Hippocampal formation (tissue), 2 donors: ENCODE results near the gene HOXC13.

ENCODE experiments used
- DNase-seq, 2 donors: peaks; one replicate each; lab custom pipeline; 2025; lab: John Stamatoyannopoulos, UW

HOXC13 gene

DNA sequence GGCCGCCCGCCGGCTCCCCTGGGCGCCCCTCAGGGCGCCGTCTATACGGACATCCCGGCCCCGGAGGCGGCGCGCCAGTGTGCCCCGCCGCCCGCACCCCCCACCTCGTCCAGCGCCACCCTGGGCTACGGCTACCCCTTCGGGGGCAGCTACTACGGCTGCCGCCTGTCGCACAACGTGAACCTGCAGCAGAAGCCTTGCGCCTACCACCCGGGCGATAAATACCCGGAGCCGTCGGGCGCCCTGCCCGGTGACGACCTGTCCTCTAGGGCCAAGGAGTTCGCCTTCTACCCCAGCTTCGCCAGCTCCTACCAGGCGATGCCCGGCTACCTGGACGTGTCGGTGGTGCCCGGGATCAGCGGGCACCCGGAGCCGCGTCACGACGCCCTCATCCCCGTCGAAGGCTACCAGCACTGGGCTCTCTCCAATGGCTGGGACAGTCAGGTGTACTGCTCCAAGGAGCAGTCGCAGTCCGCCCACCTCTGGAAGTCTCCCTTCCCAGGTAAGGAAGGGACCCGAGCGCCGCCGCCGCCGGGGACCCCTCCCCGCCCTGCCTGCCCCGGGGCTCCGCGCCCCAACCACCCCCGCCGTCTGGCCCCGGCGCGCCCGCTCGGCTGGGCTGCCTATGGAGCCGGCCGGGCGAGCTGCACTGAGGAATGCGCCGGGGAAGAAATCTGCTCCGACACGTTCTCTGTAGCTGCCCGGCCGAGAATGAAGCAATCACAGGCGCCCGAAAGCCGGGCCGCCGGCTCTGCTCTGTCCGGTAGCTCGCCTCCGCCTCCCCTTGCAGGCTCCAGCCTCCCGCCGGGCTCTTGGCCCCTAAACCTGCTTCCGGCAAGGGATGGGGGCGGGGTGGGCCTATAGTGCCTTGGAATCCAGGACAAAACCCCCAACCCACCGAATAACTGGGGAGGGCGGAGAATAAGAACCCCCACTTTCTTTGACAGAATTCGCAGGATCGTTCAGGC is 794 bp downstream of the HOXC13 start:
- DNase-seq = no peak

DNA sequence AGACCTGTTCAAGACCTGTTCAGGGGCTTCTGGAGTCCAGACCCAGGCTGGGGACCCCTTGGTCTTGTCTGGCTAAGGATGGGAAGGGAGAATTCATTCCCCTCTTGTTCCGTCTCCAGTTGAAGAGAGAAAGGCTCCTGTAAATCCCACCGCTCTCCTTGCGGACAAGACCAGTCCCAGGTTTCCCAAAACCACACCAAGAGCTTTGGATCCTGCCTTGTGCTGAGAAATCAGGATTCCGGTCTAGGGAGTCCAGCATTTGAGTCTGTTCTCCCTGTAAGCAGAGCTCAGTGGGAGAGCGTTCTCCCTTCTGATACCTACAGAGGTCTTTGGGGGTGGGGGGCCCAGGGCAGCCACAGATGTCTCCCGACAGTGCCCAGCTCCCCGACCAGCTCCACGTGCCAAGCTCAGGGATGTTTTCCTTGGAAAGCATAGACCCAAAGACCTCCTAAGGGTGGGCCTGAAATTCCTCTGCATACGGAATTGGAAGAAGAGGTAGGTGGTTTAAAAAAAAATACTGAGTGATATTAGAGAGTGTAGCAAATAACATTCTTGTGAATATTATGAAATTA is 1.9 kb downstream of the HOXC13 start:
- no peak for DNase-seq

DNA sequence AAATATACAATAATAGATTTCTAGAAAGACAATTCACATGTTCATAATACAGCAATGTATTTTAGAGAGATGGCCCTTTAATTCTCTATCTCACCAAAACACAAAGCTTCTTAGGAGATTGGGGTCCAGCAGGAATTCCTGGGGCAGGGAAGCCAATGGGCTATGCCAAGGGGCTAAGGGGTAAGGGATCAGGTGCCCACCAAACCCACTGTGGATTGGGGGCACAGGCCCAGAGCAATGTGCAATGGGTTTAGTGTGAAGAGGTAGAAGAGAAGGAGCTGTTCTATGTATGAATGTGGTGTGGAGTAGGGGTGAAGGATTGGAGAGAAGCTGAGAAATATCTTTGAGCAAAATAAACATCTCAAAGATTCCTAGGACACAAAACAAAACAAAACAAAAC is 2.6 kb downstream of the HOXC13 start:
- no peak for DNase-seq

DNA sequence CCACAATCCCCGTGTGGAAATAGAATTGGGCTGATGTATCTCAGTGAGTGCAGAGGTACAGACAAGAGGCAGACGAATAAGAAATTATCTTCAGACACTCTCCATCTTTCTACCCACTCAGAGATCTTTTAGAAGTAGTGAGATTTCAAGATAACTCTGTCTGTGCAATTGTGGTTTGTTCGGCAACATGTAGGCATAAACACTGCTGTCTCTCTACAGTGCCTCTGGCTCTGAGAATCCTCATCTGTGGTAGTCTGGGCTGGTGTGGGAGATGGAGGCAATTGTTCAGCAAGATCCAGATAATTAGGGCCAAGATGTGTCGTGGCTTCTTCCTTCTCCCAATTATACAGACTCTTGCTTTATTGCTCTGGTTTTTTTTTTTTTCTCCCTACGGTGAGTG is 3.1 kb downstream of the HOXC13 start:
- DNase-seq = no peak

DNA sequence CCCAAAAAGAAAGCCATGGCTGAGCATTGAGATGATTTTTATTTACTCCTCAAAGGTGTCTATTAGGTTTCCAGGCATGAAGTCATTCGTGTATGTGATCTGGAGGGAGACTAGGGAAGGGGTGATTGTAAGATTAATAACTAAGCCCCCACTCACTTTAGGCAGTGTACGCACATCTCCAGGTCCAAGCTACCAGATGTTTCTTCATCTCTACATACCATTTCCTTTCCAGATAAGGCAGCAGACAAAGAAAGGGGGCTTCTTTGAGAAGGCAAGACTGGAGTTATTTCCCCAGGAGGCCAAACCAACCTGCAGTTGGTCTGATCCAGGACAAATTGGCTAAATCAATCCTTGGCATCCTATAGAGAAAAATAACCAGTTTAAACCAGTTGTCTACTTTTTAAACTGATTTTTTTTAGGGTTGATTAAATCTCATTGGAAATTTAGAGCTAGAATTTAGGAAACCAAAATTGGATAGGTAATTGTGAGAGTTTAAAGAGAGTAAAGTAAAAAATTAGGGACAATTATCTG is 3.9 kb downstream of the HOXC13 start:
- DNase-seq = no peak

DNA sequence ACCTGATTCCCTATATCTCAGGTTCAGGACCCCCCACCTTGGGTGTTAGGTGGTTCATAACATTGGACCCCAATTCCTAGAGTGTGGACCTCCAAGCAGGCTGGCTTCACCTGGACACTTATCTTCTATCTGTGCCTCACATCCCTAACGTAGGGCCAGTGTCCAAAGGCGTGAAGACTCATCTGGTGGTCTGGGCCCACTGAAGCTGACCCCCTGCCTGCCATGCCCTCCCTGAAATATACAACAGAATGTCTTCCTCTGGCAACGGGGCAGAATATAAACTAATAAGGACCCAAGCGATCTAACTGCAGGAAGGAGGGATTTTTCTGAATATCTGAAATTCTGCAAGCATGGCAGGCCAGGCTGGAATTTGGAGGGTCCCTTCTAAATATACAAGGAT is 5.6 kb downstream of the HOXC13 start:
- DNase-seq = no peak

DNA sequence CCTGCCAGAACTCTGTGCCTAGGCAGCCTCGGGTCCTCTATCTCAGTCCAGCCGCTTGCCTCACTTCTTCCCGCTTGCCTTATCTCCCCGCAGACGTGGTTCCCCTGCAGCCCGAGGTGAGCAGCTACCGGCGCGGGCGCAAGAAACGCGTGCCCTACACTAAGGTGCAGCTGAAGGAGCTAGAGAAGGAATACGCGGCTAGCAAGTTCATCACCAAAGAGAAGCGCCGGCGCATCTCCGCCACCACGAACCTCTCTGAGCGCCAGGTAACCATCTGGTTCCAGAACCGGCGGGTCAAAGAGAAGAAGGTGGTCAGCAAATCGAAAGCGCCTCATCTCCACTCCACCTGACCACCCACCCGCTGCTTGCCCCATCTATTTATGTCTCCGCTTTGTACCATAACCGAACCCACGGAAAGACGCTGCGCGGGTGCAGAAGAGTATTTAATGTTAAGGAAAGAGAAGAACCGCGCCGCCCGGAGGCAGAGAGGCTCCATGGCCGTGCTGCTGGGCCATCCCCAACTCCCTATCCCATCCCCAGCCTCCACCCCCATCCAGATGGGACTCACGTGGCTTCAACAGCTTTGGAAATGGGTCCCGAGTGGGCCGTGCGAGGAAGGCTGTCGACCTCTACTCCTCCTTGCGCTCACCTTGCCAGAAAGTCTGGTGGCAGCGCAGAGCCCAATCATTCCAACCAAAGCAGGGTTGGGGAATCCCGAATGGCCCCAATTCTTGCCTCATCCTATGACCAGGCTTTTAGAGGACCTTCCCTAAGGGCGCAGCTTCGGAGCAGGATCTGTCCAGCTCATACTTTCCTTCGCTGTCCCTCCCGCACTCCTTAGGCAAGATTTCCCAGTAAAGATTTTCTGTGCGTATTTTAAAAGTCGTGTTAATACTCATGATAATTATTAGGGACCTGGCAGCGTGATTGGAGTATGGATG is 6.5 kb downstream of the HOXC13 start:
- no peak for DNase-seq

DNA sequence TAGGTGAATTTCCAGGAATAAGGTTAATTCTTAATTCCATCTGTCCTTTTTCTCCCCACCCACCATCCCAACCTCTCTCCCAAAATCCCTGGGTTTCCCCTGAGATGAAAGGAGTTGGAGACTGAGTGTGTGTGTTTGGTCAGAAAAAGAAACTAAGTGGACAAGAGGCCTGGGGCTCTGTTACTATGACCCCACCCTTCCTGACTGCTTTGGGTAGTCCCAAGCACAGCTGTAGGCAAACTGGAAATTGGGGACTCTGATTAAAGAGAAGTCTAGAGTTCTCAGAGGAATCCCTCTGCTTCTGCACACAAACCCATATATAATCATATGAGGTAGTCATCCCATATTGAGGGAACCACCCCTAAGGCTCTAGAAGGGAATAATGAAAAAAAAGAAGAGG is 9.1 kb downstream of the HOXC13 start:
- no peak for DNase-seq

DNA sequence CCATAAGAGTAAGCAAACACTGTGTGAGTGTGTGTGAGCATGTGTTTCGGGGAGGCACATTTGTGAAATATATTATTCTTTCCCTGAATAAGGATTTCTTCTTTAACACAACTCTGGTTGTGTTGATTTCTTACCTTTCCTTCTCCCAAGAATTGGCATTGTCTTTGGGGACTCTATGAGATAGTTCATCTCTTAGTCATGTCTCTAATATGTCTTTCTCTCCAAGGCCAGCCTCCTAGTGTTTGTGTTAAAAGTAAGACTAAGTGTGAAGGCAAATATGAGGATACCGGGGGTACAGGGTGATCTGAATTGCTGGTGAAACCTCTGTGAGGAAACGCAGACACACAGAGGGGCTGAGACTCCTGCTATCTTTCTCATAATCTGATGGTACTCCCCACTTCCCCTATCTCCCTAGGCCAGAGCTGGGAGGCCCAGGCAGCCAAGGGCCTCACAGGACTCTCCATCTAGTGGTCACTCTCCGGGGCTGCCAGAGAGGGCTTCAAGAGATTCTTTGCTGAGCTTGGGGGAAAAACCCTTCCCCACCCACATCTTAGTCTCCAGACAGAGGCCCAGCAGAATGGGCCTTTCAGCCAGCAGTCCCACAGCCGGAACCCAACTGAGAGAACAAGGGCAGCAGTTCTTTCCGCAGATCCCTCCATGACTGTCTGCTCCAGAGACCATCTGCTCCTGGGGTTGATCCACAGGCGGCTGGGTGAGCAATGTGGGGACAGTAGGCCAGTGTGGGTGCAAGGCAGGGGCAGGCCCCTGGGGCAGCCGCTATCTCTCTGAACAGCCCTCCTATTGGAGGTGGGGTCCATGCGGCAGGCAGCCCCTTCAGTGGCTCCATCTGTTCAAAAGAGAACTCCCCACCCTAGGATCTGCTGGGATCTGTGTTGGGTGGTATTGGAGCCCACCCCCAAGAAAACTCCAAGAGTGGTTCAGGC is 10.3 kb downstream of the HOXC13 start:
- no peak for DNase-seq

DNA sequence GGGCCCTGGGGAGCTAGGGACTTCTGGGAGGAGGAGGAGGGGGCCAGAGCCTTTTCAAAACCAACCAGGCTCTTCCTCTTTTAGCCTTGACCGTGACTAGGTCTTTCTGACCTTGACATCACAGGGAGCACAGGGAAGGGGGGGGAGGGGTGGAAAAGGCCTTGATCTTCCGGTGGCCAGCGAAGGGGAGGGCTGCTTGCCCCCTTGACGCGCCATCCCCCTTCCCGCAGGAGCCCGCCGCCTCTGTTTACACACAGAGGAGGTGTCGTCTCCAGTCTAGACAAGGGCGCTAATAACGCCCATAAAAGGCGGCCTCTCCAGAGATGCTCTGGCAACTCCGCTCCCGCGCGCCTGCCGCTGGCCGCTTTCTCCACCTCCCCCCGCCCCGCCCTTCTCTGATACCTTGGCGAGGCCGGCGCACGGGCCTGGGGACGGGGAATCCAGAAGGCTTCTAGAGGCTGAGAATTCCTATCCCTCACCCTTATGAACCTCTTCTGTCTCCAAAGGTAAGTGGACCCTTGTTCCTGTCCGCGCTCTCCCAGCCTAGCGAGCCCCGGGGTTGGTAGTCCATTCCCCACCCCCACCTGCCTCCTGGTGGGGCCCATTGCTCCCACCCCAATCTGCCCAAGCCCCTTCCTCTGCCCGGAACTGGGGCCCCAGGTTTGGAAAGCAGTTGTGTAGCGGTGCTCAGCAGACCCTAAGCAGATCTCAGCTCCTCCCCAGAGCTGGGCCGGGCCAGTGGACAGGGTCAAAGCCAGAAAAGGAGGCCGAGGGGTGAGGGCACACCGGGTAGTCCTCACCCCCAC is 11.2 kb downstream of the HOXC13 start:
- DNase-seq = no peak

DNA sequence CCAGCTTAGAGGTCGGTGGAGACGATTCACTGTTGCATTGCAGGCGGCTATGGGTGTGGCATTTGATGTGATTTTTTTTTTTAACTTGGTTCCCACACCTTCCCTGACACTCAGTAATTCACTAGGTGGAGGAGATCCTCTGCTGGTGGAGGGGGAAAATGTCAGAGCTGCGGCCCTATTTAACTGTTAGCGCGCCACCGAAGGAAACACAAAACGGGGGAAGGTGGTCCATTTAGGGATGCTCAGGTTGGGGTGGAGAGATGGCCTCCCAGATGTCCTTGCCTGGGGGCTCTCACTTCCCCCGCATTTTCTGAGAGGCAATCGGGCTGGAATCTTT is 11.8 kb downstream of the HOXC13 start:
- no peak for DNase-seq

DNA sequence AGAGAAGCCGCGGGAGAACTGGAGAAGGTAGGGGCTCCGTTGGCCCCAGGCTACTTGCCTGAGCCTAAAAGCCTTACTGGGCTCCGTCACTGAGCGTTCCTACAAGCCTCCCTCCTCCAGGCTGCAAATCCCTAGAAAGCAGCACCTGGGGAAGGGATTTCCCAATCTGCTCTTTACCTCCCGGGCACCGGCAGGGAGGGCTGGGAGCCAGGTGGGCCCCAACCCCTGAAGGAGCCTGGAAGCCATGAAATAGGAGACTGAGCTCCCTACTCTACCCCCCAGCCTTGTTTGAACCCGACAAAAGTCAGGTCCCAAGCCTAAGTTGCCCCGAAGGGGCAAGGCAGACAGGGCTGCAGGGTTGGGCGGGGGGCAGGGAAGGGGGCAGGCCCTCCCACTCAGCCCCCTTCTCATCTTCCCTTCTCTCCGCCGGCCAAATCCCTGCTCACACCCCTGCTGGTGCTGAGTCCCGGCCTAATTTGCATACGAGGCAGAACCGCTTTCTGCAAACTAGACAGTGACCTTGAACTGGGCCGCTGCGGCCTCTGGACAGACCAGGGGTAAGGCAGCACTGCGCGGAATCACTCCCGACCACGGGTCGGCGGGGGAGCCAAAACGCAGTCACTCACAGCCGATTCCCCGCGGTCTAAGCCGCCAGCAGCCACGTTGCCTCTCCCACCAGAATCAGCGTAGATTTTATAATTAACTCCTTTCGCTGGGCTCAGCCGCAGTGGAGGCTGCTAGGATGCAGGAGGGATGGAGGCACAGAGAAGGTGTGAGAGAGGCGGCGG is 12.4 kb downstream of the HOXC13 start:
- DNase-seq = no peak

DNA sequence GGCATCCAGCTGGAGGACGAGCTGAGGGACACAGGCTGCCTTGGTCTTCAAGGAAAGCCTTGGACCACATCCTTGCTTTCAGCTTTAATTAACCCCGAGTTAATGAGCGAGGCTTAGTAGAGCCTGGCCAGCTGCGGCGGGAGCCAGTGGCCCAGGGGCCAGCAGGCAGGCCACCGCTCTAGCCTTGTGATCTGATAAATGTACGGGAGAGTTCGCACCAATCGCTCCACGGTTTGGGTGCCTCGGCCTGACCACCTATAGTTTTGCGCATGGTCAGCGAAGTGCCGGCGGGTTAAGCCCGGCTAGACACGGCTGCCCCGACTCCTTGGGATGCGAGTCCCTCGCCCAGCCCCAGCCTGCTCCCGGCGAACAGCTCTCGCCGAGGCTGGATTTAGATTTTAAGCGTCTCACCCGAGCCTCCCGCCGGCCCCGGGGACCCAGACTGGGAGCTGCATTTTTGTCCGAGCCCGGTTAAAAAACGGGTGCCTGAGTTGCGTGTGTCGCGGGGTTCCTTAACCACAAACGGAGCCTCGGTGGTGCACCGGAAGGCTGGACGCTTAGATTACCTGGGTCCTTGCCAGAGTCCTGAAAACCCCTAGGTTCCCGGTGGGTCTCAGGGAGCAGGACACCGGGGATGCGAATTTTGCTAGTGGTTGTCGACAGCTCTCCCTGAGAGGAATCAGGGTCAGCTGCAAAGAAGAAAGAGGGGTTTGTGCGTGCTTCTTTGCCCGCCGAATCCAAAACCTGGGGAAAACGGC is 13.1 kb downstream of the HOXC13 start:
- no peak for DNase-seq

DNA sequence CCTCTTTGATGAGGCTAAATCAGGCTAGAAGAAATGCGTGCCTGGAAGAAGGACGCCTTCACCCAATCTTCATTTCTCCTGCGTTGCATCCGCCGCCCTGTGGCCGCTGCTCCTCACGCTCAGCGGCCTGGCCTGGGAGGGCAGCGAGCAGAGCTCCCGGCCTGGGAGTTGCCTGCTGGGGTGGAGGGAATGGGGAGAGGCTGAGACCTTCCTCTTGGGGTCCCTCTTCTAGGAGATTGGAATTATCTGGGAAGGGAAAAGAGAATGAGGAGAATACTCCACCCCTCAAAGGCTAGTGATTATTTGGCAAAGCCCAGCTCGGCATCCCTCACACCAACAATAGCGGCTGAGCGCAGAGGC is 13.7 kb downstream of the HOXC13 start:
- DNase-seq = no peak

DNA sequence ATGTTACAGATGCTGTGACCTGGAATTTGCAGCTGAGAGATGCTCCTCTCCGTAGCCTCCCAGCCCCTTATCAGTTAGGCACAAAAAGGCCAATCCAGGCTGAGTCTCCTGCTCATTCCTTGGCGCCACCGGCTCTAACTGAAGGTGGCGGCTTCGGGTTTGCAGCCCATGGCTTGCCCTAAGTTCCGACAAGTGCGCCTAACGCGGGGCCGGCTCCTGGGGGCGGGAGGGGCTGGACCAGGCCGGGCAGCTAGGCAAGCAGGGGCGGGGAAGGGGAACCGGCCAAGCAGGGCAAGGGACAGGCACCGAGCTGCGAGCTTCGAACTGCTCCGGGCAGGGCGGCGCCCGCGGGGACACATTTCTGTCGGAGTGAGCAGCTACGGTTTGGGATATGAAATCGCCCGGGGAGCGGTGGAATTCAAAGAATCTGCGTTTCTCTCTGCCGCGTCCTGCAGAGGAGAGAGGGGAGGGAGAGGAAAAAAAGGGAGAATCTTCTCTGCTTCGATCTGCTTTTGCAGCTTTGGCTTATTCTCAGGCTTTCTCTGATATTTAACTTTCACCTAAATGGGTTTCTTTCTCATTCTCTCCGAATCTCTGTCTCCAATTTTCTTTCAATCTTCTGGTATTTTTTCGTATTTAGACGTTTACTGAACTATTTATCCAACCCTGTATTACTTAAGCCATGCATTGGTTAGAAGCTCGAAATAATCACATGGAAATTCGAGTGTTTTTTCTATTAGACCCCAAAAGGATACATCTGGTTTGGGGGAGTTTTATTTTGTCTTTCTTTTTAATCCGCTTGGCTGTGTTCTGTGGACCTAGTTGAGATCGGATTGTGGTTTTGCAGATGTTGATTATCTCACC is 14.5 kb downstream of the HOXC13 start:
- DNase-seq = no peak

DNA sequence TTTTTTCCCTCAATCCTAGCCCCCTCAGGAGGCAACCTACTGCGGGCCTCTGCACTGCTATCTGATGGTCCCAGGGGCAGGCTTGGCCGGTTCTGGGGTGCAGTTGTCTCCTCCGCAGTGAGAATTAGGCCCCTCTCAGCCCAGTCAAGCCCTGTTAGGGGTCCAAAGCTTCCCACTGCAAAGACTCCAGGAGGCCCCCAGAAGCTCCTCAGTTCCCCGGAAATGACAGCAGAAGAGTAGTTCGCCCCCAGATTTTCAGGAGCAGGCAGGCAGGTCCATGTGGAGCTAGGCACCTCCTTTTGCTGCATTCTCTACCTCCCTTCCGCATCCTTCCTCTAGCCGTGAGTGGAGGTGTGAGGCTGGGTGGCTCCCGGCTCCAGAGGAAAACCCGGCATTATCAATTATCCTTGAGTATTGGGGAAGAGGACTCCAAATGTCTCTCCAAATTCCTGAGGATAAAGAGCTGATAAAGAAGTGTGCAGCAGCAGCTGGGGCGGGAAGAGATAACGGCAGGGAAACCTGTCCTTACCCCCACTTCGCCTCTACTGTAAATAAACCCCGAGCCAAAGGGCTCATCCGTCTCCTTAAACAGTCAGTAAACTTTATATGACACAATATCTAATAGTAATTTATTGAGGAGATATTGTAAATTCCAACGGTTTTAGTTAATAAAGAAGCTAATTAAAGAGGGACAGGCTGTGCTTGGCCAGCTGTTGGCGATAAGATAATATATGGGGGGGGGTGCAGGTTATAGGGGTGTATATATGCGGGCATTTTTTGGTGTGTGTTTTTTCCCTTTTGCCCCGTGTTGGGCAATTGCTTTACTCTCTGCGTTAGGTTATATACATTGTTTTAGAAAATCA is 15.4 kb downstream of the HOXC13 start:
- DNase-seq = no peak

DNA sequence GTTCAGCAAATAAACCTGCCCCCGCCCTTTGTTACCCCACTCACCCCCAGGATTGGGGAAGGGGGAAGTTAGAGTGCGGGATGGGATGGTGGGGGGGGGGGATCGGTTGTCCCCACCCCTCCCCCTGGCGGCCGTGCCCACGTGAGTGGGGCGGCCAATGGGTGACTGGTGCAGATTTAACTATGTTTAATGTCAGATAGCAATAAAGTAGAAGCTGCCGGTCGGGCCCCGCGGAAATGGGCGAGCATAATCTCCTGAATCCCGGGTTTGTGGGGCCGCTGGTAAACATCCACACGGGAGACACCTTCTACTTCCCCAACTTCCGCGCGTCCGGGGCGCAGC is 16.0 kb downstream of the HOXC13 start, which contains the start of gene HOXC12:
TSS of gene HOXC12 (plus strand) at position 210 of the 342 bp plus-strand sequence. CDS start at position 237, 27 bp downstream.
- DNase-seq = no peak
